ENCODE measurements around the gene MYO10. TPM values are rescaled to one million over a fixed set of nuclear protein-coding genes. Genes with fewer than 3 reads are reported as not detected.

Gene MYO10
- total RNA-seq, 4 donors from 2014 or later: 3.4 to 28.7 (median 13.4) TPM

DNA sequence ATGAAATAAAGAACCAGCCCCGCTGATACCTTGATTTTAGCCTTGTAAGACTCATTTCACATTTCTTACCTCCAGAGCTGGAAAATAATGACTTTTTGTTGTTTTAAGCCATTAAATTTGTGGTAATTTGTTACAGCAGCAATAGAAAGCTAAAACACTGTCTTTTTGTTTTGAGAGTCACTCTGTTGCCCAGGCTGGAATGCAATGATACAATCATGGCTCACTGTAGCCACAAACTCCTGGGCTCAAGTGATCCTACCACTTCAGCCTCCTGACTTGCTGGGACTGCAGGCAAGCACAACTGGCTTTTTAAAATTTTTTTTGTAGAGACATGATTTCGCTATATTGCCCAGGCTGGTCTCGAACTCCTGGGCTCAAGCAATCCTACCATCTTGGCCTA is 34.7 kb upstream of the MYO10 start:
- TF ChIP-seq POLR2A (IDR thresholded peaks at IDR 0.05): no peak
- TF ChIP-seq, protein P1, sequence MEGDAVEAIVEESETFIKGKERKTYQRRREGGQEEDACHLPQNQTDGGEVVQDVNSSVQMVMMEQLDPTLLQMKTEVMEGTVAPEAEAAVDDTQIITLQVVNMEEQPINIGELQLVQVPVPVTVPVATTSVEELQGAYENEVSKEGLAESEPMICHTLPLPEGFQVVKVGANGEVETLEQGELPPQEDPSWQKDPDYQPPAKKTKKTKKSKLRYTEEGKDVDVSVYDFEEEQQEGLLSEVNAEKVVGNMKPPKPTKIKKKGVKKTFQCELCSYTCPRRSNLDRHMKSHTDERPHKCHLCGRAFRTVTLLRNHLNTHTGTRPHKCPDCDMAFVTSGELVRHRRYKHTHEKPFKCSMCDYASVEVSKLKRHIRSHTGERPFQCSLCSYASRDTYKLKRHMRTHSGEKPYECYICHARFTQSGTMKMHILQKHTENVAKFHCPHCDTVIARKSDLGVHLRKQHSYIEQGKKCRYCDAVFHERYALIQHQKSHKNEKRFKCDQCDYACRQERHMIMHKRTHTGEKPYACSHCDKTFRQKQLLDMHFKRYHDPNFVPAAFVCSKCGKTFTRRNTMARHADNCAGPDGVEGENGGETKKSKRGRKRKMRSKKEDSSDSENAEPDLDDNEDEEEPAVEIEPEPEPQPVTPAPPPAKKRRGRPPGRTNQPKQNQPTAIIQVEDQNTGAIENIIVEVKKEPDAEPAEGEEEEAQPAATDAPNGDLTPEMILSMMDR (IDR thresholded peaks at IDR 0.05 in 4 of 5, conservative IDR thresholded peaks at IDR 0.05 in 1 of 5): no peak
- no peak overlapping the region for H3K27ac ChIP-seq
- intact Hi-C loops (cut with DNase I; ENCODE audit: low total_unique reads) (no loop called here), in situ Hi-C loops (cut with MboI; ENCODE audit: low sequenced_read_pairs in 4 of 4) (no loop called here)
- H3K4me1 ChIP-seq: no peaks in the 10 kb centered on the region
- no peaks in the 10 kb centered on the region for H3K9me3 ChIP-seq
- no peaks in the 10 kb centered on the region for H3K36me3 ChIP-seq
- DNase-seq (no peak), ATAC-seq (no peak)
- H3K27me3 ChIP-seq: no peaks in the 10 kb centered on the region
- H3K4me3 ChIP-seq: no peak overlapping the region

DNA sequence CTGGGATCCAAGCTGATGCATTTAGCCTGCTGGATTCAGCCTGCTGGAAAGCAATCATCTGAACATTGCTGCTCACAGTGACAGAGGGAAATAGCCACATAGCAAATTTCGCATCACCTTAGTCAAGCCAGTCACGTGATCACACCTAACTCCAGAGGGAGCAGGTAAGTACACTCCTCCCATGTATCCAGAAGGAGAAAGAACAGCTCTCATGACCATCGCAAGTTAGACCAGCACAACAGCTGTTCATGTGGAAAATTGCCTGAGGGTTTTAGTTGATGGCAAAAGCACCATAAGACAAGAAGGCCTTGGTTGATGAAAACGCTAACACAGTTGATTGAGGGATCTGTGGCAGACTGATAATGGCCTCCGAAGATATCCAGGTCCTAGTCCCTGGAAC is 34.2 kb upstream of the MYO10 start:
- Histone ChIP-seq H3K27me3 (no peaks in the 10 kb centered on the region), H3K4me1 (no peaks in the 10 kb centered on the region), H3K27ac (no peak overlapping the region), H3K36me3 (no peaks in the 10 kb centered on the region), H3K9me3 (no peaks in the 10 kb centered on the region), H3K4me3 (no peak overlapping the region)
- TF ChIP-seq, protein P1 (IDR thresholded peaks at IDR 0.05 in 4 of 5, conservative IDR thresholded peaks at IDR 0.05 in 1 of 5): no peak
- no peak for TF ChIP-seq POLR2A (IDR thresholded peaks at IDR 0.05)
- no peak for ATAC-seq
- in situ Hi-C loops (cut with MboI; ENCODE audit: low sequenced_read_pairs in 4 of 4): no loop called here
- DNase-seq: no peak
- intact Hi-C loops (cut with DNase I; ENCODE audit: low total_unique reads): no loop called here

DNA sequence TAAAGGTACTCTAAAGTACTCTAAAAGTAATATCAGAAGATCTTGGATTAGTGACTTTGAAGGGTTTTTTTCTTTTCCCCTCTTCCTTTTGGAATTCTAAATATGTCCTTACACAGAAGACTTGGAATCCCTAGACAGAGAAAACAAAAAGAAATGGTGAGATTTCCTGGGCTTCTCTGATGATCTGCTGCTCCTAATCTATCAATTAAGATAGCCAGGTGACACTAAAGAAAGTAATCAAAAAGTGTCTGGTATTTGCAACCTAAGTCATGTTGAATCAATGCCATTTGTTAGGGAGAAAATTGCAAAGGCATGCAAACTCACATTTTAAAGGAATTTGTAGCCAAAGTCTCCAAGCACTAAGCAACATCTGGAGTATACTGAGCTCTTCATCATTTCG is 29.5 kb upstream of the MYO10 start:
- no peaks in the 10 kb centered on the region for H3K27me3 ChIP-seq
- no peak for ATAC-seq
- no peaks in the 10 kb centered on the region for H3K4me1 ChIP-seq
- intact Hi-C loops (cut with DNase I; ENCODE audit: low total_unique reads) (no loop called here), in situ Hi-C loops (cut with MboI; ENCODE audit: low sequenced_read_pairs in 4 of 4) (no loop called here)
- TF ChIP-seq POLR2A (IDR thresholded peaks at IDR 0.05): no peak
- TF ChIP-seq, protein P1 (IDR thresholded peaks at IDR 0.05 in 4 of 5, conservative IDR thresholded peaks at IDR 0.05 in 1 of 5): no peak
- no peak overlapping the region for H3K4me3 ChIP-seq
- H3K36me3 ChIP-seq: no peaks in the 10 kb centered on the region
- DNase-seq: no peak
- no peaks in the 10 kb centered on the region for H3K9me3 ChIP-seq
- no peak overlapping the region for H3K27ac ChIP-seq

DNA sequence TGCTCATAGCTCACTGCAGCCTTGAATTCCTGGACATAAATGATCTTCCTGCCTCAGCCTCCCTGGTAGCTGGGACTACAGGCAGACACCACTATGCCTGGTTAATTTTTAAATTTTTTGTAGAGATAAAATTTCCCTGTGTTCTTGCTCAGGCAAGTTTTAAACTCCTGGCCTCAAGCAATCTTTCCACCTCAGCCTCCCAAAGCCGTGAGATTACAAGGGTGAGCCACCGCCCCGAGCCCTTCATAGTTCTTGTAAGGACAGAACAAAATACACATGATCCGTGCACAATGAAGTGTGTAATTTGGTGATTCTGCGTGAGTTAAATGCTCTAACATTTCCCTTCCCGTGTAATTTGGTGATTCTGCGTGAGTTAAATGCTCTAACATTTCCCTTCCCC is 27.7 kb upstream of the MYO10 start:
- H3K27me3 ChIP-seq: no peaks in the 10 kb centered on the region
- intact Hi-C loops (cut with DNase I; ENCODE audit: low total_unique reads) (no loop called here), in situ Hi-C loops (cut with MboI; ENCODE audit: low sequenced_read_pairs in 4 of 4) (no loop called here)
- H3K36me3 ChIP-seq: no peaks in the 10 kb centered on the region
- DNase-seq (no peak), ATAC-seq (no peak)
- H3K27ac ChIP-seq: no peak overlapping the region
- H3K9me3 ChIP-seq: no peaks in the 10 kb centered on the region
- H3K4me3 ChIP-seq: no peak overlapping the region
- no peaks in the 10 kb centered on the region for H3K4me1 ChIP-seq
- TF ChIP-seq, protein P1 (IDR thresholded peaks at IDR 0.05 in 4 of 5, conservative IDR thresholded peaks at IDR 0.05 in 1 of 5): no peak
- no peak for TF ChIP-seq POLR2A (IDR thresholded peaks at IDR 0.05)

DNA sequence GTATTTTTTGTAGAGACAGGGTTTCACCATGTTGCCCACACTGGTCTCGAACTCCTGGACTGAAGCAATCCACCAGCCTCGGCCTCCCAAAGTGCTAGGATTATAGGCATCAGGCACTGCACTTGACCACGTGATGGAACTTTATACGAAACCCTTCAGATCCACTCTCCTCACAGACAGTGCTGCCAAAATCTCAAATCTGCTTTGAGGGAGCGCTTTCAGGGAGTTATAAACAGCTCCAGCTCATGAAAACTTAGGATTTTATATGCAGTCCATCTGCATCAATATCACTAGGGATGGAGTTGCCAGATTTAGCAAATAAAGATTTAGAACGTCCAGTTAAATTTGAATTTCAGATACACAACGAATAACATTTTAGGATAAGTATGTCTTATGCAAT is 25.0 kb upstream of the MYO10 start:
- TF ChIP-seq, protein P1 (IDR thresholded peaks at IDR 0.05 in 4 of 5, conservative IDR thresholded peaks at IDR 0.05 in 1 of 5): no peak
- TF ChIP-seq POLR2A (IDR thresholded peaks at IDR 0.05): no peak
- in situ Hi-C loops (cut with MboI; ENCODE audit: low sequenced_read_pairs in 4 of 4) (no loop called here), intact Hi-C loops (cut with DNase I; ENCODE audit: low total_unique reads) (no loop called here)
- no peak overlapping the region for H3K4me3 ChIP-seq
- ATAC-seq (no peak), DNase-seq (no peak)
- no peaks in the 10 kb centered on the region for H3K4me1 ChIP-seq
- no peaks in the 10 kb centered on the region for H3K27me3 ChIP-seq
- H3K27ac ChIP-seq: no peak overlapping the region
- H3K9me3 ChIP-seq: no peaks in the 10 kb centered on the region
- no peaks in the 10 kb centered on the region for H3K36me3 ChIP-seq
